Esophagus squamous epithelium (tissue), 5 donors: ENCODE results near the gene PIM1. TPM values are rescaled to one million over a fixed set of nuclear protein-coding genes. Genes with fewer than 3 reads are reported as not detected.

Experiments used
- DNase-seq: peaks from one replicate; lab custom pipeline; 2025; lab: John Stamatoyannopoulos, UW
- H3K27ac ChIP-seq, 4 donors: fragments of 200-600 bp; sonication (generic); one replicate each; pipeline ENCODE4 v1.5.1; 2016 to 2019; ENCODE audit warnings: mild to moderate bottlenecking in 1 of 4
- H3K27me3 ChIP-seq, 4 donors: fragments of 200-600 bp; sonication (generic); 1 replicate in 3 of 4; 2 replicates in 1 of 4; pipeline versions ENCODE4 v1.5.1 to v1.6.0; 2017 to 2021; ENCODE audit warnings: antibody characterized with exemption in 1 of 4
- H3K36me3 ChIP-seq, 3 donors: fragments of 200-600 bp; sonication (generic); one replicate each; pipeline ENCODE4 v1.5.1; 2016 to 2019
- H3K4me1 ChIP-seq, 3 donors: fragments of 200-600 bp; sonication (generic); one replicate each; pipeline ENCODE4 v1.5.1; 2017 to 2019
- H3K4me3 ChIP-seq, 4 donors: fragments of 200-600 bp; sonication (generic); 1 replicate in 3 of 4; 2 replicates in 1 of 4; pipeline ENCODE4 v1.5.1; 2016 to 2019; ENCODE audit warnings: mild to moderate bottlenecking in 2 of 4, moderate library complexity in 1 of 4
- H3K9me3 ChIP-seq, 3 donors: fragments of 200-600 bp; sonication (generic); one replicate each; pipeline ENCODE4 v1.5.1; 2016 to 2019
- CTCF ChIP-seq, 6 experiments: fragments of 450-650 bp in 4 of 6; fragments of 200-600 bp in 2 of 6; sonication (generic) in 2 of 6; IDR thresholded peaks; one replicate each; pipeline ENCODE4 v1.5.1; 2016 to 2019; ENCODE audit warnings: antibody characterized with exemption in 6 of 6, mild to moderate bottlenecking in 4 of 6, moderate library complexity in 4 of 6
- POLR2A ChIP-seq, 4 donors: fragments of 450-650 bp; IDR thresholded peaks; one replicate each; pipeline ENCODE4 v1.6.1; 2017; ENCODE audit warnings: antibody characterized with exemption in 4 of 4, mild to moderate bottlenecking in 4 of 4, moderate library complexity in 3 of 4
- WGBS, 2 donors: methylation state at CpG; one replicate each; pipeline ENCODE4 v1.1.5; 2018; 5-methylcytosine and 5-hydroxymethylcytosine counted together
- intact Hi-C: fragments of 100-400 bp; cut with DNase I; formaldehyde crosslinking; loops from one replicate; pipeline ENCODE4 v1.15.0; 2022
- total RNA-seq, 4 donors: library from RNA; depleted of rRNA; stranded (reverse); fragments of >200 nt; gene quantifications; one replicate each; pipeline ENCODE4 v1.1.0, GENCODE V29; 2016
- donor health status: DM: yes; HTN: yes; CAD: no.

Gene PIM1
- 100 to 1,000 TPM in 2 of 4 donors, 10 to 100 TPM in 2; 57.3 to 206 (median 96.6) TPM for total RNA-seq

- peaks cover 12 to 55% (median 23%) of the 10 kb centered on the region in 3 donors for H3K4me1 ChIP-seq
- peak; percentile 95 for DNase-seq
- no peaks in the 10 kb centered on the region for H3K27me3 ChIP-seq
- H3K9me3 ChIP-seq: no peaks in the 10 kb centered on the region
- TF ChIP-seq POLR2A (IDR thresholded peaks at IDR 0.05) (peak in 3 of 4 donors; percentile 83 to 98 (median 97)), CTCF (IDR thresholded peaks at IDR 0.05) (peak in 2 of 6 experiments; percentile 6 to 11)
- peak within 1 kb of the TSS; percentile 71 to 90 (median 86) for H3K4me3 ChIP-seq
- intact Hi-C loops: loop anchor here (2.0 to 10.0 kb wide), 2 partner anchors 113 to 145 kb away; no protein-coding TSS in a partner anchor
- 0% methylated on average over 22 to 24 of the region's 90 CpGs for WGBS, 2 donors
- H3K36me3 ChIP-seq: peaks cover 9 to 27% (median 25%) of the 10 kb centered on the region in 3 donors
- H3K27ac ChIP-seq: peak within 1 kb of the TSS; percentile 95 to 98 (median 96)
These were observed at the start of gene PIM1 for GRCh38 chr6:37169496-37170272. Gene PIM1 (plus strand): TSS chr6:37170152. CDS start chr6:37170576, 424 bp downstream.

- H3K27me3 ChIP-seq: peaks cover 0 to 9% (median 0%) of the 10 kb centered on the region in 4 donors
- H3K4me1 ChIP-seq: peaks cover 0 to 8% (median 5%) of the 10 kb centered on the region in 3 donors
- DNase-seq: no peak
- H3K4me3 ChIP-seq: no peak overlapping the region
- WGBS, 2 donors: 66 to 98% methylated on average over 3 to 4 of the region's 4 CpGs
- H3K36me3 ChIP-seq: no peaks in the 10 kb centered on the region
- intact Hi-C loops: no loop called here
- no peak overlapping the region for H3K27ac ChIP-seq
- H3K9me3 ChIP-seq: no peaks in the 10 kb centered on the region
- TF ChIP-seq CTCF (IDR thresholded peaks at IDR 0.05): no peak
- TF ChIP-seq POLR2A (IDR thresholded peaks at IDR 0.05): no peak
These were observed 48.4 kb upstream of the PIM1 start for GRCh38 chr6:37121556-37121955.

- 96 to 97% methylated on average over 5 of the region's 5 CpGs for WGBS, 2 donors
- no peak overlapping the region for H3K27ac ChIP-seq
- no peaks in the 10 kb centered on the region for H3K36me3 ChIP-seq
- intact Hi-C loops: no loop called here
- peaks cover 0 to 8% (median 5%) of the 10 kb centered on the region in 3 donors for H3K4me1 ChIP-seq
- H3K27me3 ChIP-seq: peaks cover 0 to 9% (median 0%) of the 10 kb centered on the region in 4 donors
- no peaks in the 10 kb centered on the region for H3K9me3 ChIP-seq
- no peak for DNase-seq
- TF ChIP-seq CTCF (IDR thresholded peaks at IDR 0.05) (no peak), POLR2A (IDR thresholded peaks at IDR 0.05) (no peak)
- no peak overlapping the region for H3K4me3 ChIP-seq
These were observed 47.1 kb upstream of the PIM1 start for GRCh38 chr6:37122861-37123260.

GRCh38 chr6:37123957-37124729 lies 45.8 kb upstream of the PIM1 start:
- H3K4me3 ChIP-seq: no peak overlapping the region
- no peaks in the 10 kb centered on the region for H3K36me3 ChIP-seq
- H3K27me3 ChIP-seq: peaks cover 0 to 9% (median 0%) of the 10 kb centered on the region in 4 donors
- H3K27ac ChIP-seq: no peak overlapping the region
- intact Hi-C loops: no loop called here
- H3K9me3 ChIP-seq: no peaks in the 10 kb centered on the region
- 93 to 94% methylated on average over 13 of the region's 15 CpGs for WGBS, 2 donors
- peaks cover 0 to 8% (median 5%) of the 10 kb centered on the region in 3 donors for H3K4me1 ChIP-seq
- TF ChIP-seq POLR2A (IDR thresholded peaks at IDR 0.05): no peak
- no peak for TF ChIP-seq CTCF (IDR thresholded peaks at IDR 0.05)
- no peak for DNase-seq
